Bronchial epithelial cell (primary cell): ENCODE measurements around the gene MYH7. TPM values are rescaled to one million over a fixed set of nuclear protein-coding genes. Genes with fewer than 3 reads are reported as not detected.

ENCODE experiments used
- DNase-seq: peaks from one replicate; pipeline ENCODE4 v3.0.0-alpha.2; 2010; ENCODE audit warnings: low read depth
- FAIRE-seq: peaks from 2 replicates; lab custom pipeline; 2011; peaks lifted over from hg19 to GRCh38; lab: Jason Lieb, UNC
- H3K27me3 ChIP-seq: 2 replicates; pipeline ENCODE4 v1.5.1; 2011; ENCODE audit warnings: low read length; ENCODE audit not compliant: control insufficient read depth, insufficient read depth
- H3K36me3 ChIP-seq: 2 replicates; pipeline ENCODE4 v1.5.1; 2011; ENCODE audit warnings: low read length; ENCODE audit not compliant: control insufficient read depth, insufficient read depth
- H3K4me3 ChIP-seq: 2 replicates; pipeline ENCODE4 v1.5.1; 2011; ENCODE audit warnings: mild to moderate bottlenecking, low read depth, low read length, control low read depth
- total RNA-seq: library from RNA; depleted of rRNA; stranded (reverse); fragments of >200 nt; gene quantifications from 2 replicates; pipeline ENCODE4 v1.2.1, GENCODE V29; 2014
- TF ChIP-seq, protein P1 (sequence below): IDR thresholded peaks from 2 replicates; pipeline ENCODE4 v1.5.1; 2011; ENCODE audit warnings: mild to moderate bottlenecking, moderate library complexity, low read length, control low read depth, inconsistent platforms; ENCODE audit not compliant: insufficient read depth, severe bottlenecking

The MYH7 gene
- total RNA-seq, 1 donor from 2014 or later: not detected

DNA sequence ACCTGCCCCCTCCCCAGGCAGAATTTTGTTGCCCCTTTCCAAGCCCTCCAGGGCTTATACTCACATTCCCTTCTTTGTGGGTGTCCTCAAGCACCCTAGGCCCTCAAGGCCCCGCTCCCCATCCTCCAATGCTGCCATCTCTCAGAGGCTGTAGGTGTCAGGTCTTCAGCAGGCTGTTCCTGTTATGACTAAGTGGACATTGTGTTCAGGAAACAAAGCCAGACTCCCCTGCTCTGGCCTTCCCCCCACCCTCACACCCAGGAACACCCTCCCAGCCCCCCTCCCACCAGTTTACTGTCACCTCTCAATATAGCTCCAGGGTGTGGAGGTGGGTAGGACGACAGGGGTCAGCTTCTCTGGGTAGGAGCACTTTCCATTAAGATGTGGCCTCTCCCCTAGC is 26.0 kb downstream of the MYH7 start:
- Histone ChIP-seq H3K4me3 (no peak overlapping the region), H3K36me3 (no peaks in the 10 kb centered on the region), H3K27me3 (no peaks in the 10 kb centered on the region)
- DNase-seq: no peak
- TF ChIP-seq, protein P1, sequence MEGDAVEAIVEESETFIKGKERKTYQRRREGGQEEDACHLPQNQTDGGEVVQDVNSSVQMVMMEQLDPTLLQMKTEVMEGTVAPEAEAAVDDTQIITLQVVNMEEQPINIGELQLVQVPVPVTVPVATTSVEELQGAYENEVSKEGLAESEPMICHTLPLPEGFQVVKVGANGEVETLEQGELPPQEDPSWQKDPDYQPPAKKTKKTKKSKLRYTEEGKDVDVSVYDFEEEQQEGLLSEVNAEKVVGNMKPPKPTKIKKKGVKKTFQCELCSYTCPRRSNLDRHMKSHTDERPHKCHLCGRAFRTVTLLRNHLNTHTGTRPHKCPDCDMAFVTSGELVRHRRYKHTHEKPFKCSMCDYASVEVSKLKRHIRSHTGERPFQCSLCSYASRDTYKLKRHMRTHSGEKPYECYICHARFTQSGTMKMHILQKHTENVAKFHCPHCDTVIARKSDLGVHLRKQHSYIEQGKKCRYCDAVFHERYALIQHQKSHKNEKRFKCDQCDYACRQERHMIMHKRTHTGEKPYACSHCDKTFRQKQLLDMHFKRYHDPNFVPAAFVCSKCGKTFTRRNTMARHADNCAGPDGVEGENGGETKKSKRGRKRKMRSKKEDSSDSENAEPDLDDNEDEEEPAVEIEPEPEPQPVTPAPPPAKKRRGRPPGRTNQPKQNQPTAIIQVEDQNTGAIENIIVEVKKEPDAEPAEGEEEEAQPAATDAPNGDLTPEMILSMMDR: no peak
- no peak for FAIRE-seq

DNA sequence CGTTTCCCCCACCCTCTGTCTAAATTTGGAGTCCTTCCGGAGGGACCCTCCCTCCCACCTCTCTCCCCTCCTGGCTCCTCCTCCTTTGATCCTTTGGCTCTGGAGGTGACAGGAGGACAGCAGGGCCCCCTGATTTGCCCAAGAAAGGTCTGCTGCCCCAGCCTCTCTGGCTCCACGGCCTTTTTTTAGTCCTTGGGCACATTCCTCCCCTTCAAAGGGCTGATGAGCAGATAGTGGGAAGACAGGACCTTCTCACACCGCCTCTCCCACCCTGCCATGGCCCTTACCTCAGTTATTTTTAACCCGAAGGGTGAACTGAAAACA is 27.2 kb downstream of the MYH7 start:
- Histone ChIP-seq H3K27me3 (no peaks in the 10 kb centered on the region), H3K4me3 (no peak overlapping the region)
- TF ChIP-seq, protein P1: no peak

DNA sequence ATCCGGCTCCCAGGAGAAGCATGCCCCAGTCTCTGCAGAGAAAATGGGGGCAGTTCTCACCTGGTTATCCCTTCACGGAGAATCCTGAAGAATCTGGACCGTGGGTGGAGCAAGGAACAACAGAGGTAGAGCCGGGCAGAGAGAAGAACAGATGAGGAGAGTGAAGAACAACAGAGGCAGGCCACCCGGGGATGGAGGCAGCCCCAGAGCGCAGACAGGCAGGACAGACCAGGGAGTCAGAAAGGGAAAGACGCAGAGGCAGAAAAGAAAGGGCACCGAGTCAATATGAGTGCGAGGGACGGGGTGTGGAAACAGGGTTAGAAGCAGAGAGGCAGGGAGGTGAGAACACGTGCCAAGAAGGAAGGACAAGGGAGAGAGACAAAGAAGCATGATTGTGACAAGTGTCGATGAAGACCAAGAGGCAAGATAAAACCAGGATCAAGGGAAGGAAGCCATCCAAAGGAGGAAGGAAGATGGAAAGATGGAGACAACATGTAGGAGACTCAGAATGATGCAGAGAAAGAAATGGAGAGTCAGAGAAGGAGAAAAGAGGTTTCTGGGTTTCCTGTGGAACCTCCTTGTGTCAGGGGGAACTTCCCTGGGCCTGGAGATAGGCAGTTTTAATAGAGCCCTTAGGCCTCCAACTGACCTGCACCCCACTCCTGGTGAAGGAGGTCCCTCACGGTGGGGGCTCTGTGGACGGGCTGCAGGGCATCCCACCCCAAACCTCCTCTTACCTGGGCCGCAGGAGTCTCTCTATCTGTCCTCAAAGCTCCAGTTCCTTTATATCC is 27.7 kb downstream of the MYH7 start, which contains the start of gene MYH6:
MYH6 (minus strand) TSS at position 758 of the 791 bp plus-strand sequence. CDS start 1,050 bp downstream, outside the sequence.
- DNase-seq: no peak
- Histone ChIP-seq H3K4me3 (no peak within 1 kb of the TSS), H3K27me3 (no peaks in the 10 kb centered on the region), H3K36me3 (no peaks in the 10 kb centered on the region)
- TF ChIP-seq, protein P1: no peak
- no peak for FAIRE-seq

More for the DNA sequence above, 27.2 kb downstream of the MYH7 start:
- H3K36me3 ChIP-seq: no peaks in the 10 kb centered on the region
- no peak for DNase-seq
- no peak for FAIRE-seq

- Histone ChIP-seq H3K36me3 (no peaks in the 10 kb centered on the region), H3K4me3 (no peak overlapping the region), H3K27me3 (no peaks in the 10 kb centered on the region)
- DNase-seq: no peak
- TF ChIP-seq, protein P1: no peak
- FAIRE-seq: no peak
Measured at GRCh38 chr14:23406725-23407355, 28.6 kb downstream of the MYH7 start.

DNA sequence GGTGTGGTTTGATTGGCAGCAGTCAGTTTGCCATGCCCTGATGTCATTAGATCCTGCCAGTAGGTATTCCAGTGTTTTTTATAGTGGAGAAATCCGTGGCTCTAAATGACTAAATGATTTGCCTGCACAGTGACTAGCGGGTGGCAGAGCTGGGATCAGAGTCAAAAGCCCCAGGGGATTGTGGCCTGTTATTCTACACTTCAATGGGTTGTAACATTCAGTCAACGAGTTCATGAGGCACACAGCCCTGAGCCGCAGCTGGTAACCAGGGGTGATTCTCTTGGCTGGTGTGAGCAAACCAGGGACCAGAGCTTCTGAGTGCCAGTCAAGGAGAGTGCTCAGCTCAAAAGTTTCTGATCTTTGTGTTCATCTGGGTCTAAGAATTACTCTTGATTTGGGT is 29.2 kb downstream of the MYH7 start:
- TF ChIP-seq, protein P1: no peak
- DNase-seq: no peak
- Histone ChIP-seq H3K36me3 (no peaks in the 10 kb centered on the region), H3K27me3 (no peaks in the 10 kb centered on the region), H3K4me3 (no peak overlapping the region)
- FAIRE-seq: no peak
